Kasumi-1 (cell line): ENCODE measurements around the gene USP36.
A peak's percentile ranks its signal among the peaks of the same experiment; 100 is the strongest.
"Not testable (repeated sequence)": the region's sequence is repeated elsewhere in the genome, so short reads cannot be mapped to it uniquely, and the experiment has no call there.

Experiments
- DNase-seq, 2 experiments: peaks; one replicate each; lab custom pipeline; 2025; lab: John Stamatoyannopoulos, UW

The USP36 gene

GRCh38 chr17:78791840-78792709, 48.5 kb downstream of the USP36 start:
- DNase-seq = no peak

GRCh38 chr17:78790552-78790951, 50.1 kb downstream of the USP36 start:
- DNase-seq = no peak

GRCh38 chr17:78789663-78790181, 50.9 kb downstream of the USP36 start:
- DNase-seq = no peak

GRCh38 chr17:78789149-78789662, 51.4 kb downstream of the USP36 start:
- no peak for DNase-seq

- no peak for DNase-seq
These were observed 52.2 kb downstream of the USP36 start for GRCh38 chr17:78788451-78788850.

GRCh38 chr17:78787444-78787843, 53.2 kb downstream of the USP36 start:
- no peak for DNase-seq

GRCh38 chr17:78785663-78786057, 55.0 kb downstream of the USP36 start:
- DNase-seq = no peak

- DNase-seq = no peak
These were observed 55.5 kb downstream of the USP36 start for GRCh38 chr17:78785011-78785662.

- no peak for DNase-seq
These were observed 56.3 kb downstream of the USP36 start for GRCh38 chr17:78784352-78784751.

GRCh38 chr17:78783711-78784324, 56.8 kb downstream of the USP36 start:
- no peak for DNase-seq

GRCh38 chr17:78781893-78782304, 58.7 kb downstream of the USP36 start, which contains the start of gene CYTH1:
Gene CYTH1 (minus strand): TSS chr17:78782273. CDS start chr17:78782223, 50 bp downstream.
- no peak for DNase-seq

GRCh38 chr17:78781104-78781892, 59.3 kb downstream of the USP36 start:
- DNase-seq = peak; percentile 44 to 54

- no peak for DNase-seq
These were observed 60.3 kb downstream of the USP36 start for GRCh38 chr17:78780335-78780734.

- peak in 1 of 2 experiments; percentile 24 for DNase-seq
These were observed 60.8 kb downstream of the USP36 start for GRCh38 chr17:78779850-78780249.

- DNase-seq = not testable (repeated sequence)
These were observed 61.3 kb downstream of the USP36 start for GRCh38 chr17:78779286-78779651.

- DNase-seq = no peak
These were observed 62.7 kb downstream of the USP36 start for GRCh38 chr17:78777881-78778280.

GRCh38 chr17:78774956-78775571, 65.5 kb downstream of the USP36 start:
- DNase-seq = peak in 1 of 2 experiments; percentile 71

- no peak for DNase-seq
These were observed 66.2 kb downstream of the USP36 start for GRCh38 chr17:78774453-78774852.

GRCh38 chr17:78771758-78772382, 68.7 kb downstream of the USP36 start:
- no peak for DNase-seq

GRCh38 chr17:78769196-78769773, 71.3 kb downstream of the USP36 start:
- DNase-seq = peak; percentile 35 to 61
